Right atrium auricular region (tissue), 2 donors: ENCODE data around the gene MAGI1. TPM values are rescaled to one million over a fixed set of nuclear protein-coding genes. Genes with fewer than 3 reads are reported as not detected.

ENCODE experiments used
- DNase-seq: peaks from one replicate; pipeline ENCODE4 v3.0.0-alpha.2; 2019; ENCODE audit warnings: low spot score
- H3K27ac ChIP-seq, 2 donors: fragments of 200-600 bp; sonication (generic); 1 replicate in 1 of 2; 2 replicates in 1 of 2; pipeline ENCODE4 v1.5.1; 2016 to 2019
- H3K27me3 ChIP-seq, 2 donors: fragments of 200-600 bp; sonication (generic); one replicate each; pipeline versions ENCODE4 v1.5.1 to v1.6.0; 2017 to 2019
- H3K36me3 ChIP-seq: fragments of 200-600 bp; sonication (generic); one replicate; pipeline ENCODE4 v1.5.1; 2016
- H3K4me1 ChIP-seq, 2 donors: fragments of 200-600 bp; sonication (generic); one replicate each; pipeline versions ENCODE4 v1.5.1 to v1.6.0; 2017 to 2019
- H3K4me3 ChIP-seq, 2 donors: fragments of 200-600 bp; sonication (generic); 1 replicate in 1 of 2; 2 replicates in 1 of 2; pipeline ENCODE4 v1.5.1; 2017 to 2019; ENCODE audit warnings: mild to moderate bottlenecking in 1 of 2, moderate library complexity in 1 of 2
- H3K9me3 ChIP-seq, 2 donors: fragments of 200-600 bp; sonication (generic); one replicate each; pipeline ENCODE4 v1.5.1; 2019
- total RNA-seq, 2 donors: library from RNA; depleted of rRNA; stranded (reverse); fragments of >200 nt; gene quantifications; one replicate each; pipeline ENCODE4 v1.1.0, GENCODE V29; 2016
- TF ChIP-seq, protein P1 (sequence below), 2 donors: fragments of 200-600 bp; sonication (generic); IDR thresholded peaks; one replicate each; pipeline ENCODE4 v1.5.1; 2019; ENCODE audit warnings: antibody characterized with exemption in 2 of 2

MAGI1 gene
- total RNA-seq, 2 donors from 2014 or later = 28.5 to 34.8 TPM

DNA sequence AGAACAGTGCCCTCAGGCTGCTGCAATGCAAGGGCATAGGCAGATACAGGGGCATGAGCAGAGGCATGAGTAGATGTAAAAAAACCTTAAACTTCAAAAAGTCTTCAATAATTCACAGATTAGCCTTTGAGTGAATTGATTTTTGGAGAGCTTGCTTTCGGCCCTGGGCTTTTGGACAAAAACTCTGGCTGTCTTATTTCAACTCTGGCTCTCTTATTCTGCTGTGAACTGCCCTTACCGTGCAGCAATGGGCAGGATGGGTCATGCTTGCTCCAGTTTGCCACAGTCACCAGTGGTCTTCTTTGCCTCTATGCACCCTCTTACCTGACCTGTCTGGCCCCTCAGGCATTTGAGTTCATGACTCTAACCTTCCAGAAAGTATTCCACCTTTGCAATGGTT, 555.7 kb downstream of the MAGI1 start:
- Histone ChIP-seq H3K27ac (peak overlapping the region; percentile 71 to 79), H3K4me3 (no peak overlapping the region), H3K9me3 (no peaks in the 10 kb centered on the region), H3K36me3 (no peaks in the 10 kb centered on the region), H3K27me3 (no peaks in the 10 kb centered on the region), H3K4me1 (peaks cover 0 to 56% of the 10 kb centered on the region in 2 donors)
- TF ChIP-seq, protein P1, sequence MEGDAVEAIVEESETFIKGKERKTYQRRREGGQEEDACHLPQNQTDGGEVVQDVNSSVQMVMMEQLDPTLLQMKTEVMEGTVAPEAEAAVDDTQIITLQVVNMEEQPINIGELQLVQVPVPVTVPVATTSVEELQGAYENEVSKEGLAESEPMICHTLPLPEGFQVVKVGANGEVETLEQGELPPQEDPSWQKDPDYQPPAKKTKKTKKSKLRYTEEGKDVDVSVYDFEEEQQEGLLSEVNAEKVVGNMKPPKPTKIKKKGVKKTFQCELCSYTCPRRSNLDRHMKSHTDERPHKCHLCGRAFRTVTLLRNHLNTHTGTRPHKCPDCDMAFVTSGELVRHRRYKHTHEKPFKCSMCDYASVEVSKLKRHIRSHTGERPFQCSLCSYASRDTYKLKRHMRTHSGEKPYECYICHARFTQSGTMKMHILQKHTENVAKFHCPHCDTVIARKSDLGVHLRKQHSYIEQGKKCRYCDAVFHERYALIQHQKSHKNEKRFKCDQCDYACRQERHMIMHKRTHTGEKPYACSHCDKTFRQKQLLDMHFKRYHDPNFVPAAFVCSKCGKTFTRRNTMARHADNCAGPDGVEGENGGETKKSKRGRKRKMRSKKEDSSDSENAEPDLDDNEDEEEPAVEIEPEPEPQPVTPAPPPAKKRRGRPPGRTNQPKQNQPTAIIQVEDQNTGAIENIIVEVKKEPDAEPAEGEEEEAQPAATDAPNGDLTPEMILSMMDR (IDR thresholded peaks at IDR 0.05) = no peak
- DNase-seq = no peak

DNA sequence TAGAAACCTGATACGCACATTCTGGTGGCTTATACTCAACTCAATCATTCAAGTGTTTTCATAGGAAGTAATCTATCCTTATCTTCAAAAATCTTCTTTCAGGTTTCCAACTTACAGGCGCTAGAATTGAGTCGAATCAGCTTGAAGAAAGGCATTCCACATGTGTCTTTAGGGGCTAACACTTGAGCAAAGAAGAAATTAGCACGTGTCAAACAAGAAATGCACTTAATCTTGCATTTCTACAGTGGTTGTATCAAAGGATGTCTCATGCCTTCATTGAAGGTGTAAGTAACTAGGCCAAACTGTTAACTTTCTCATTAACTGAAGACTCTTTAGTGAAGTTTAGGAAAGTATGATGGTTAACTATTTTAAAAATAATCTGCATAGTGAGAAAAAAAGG, 557.6 kb downstream of the MAGI1 start:
- DNase-seq = no peak
- no peak overlapping the region for H3K4me3 ChIP-seq
- H3K27ac ChIP-seq = no peak overlapping the region
- TF ChIP-seq, protein P1 (IDR thresholded peaks at IDR 0.05) = no peak
- no peaks in the 10 kb centered on the region for H3K36me3 ChIP-seq
- H3K27me3 ChIP-seq = no peaks in the 10 kb centered on the region
- H3K9me3 ChIP-seq = no peaks in the 10 kb centered on the region
- peaks cover 0 to 48% of the 10 kb centered on the region in 2 donors for H3K4me1 ChIP-seq

DNA sequence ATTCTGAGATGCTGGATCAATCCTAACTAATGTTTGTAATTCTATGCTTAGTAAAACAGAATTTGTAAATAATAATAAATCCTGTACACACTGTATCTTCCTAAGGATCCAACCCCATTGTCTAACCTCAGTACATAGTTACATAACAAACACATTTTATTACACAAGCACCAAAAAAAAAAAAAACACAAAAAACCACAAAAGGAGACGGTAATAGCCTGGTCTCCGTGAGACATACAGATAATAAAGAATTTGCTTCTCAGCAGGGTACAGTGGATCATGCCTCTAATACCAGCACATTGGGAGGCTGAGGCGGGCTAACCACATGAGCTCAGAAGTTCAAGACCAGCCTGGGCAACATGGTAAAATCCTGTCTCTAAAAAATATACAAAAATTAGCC, 558.7 kb downstream of the MAGI1 start:
- H3K4me3 ChIP-seq = no peak overlapping the region
- H3K27me3 ChIP-seq = no peaks in the 10 kb centered on the region
- H3K27ac ChIP-seq = no peak overlapping the region
- TF ChIP-seq, protein P1 (IDR thresholded peaks at IDR 0.05) = no peak
- H3K36me3 ChIP-seq = no peaks in the 10 kb centered on the region
- H3K9me3 ChIP-seq = no peaks in the 10 kb centered on the region
- peaks cover 0 to 37% of the 10 kb centered on the region in 2 donors for H3K4me1 ChIP-seq
- no peak for DNase-seq

DNA sequence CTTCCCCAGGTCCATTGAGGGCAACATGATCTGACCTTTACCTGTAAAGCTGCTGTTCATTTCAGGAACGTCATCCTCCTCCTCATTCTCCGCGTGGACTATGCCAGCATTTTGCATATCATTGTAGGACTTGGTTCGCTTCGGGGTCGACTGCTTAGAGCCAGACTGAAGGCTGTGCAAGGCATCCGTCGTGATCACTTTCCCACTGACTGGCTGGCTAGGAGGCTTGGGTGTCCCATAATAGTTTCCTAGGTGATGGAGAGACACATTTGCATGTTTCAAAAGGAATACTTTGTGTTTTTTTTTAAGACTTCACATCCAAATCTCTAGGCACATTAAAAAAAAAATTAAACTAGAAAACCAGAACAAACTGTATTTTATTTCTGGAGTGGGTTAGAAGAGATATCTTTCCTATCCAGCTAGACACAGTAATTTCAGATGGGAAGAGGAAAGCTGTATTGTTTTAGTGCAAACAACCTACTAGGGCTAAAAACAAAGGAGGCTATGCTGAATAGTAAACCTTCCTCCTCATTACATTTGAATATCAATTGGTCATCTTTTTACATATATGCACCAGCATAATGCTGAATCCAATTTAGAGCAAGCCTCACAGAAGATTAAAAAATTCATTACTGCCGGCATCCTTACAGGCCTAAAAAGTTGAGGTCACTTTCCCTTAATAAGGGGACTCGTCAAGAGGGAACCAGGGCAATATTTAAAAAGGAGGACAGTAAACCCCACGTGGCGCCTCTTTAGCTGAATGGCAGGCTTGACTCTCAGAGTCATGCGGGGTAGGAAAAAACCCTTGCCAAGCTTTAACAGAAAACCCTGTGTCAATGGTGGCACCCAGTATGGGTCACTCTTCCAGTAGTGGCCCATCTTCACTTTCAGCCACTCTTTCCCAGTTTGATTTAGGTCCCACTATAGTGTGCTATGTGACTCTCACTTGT, 559.9 kb downstream of the MAGI1 start:
- H3K9me3 ChIP-seq = no peaks in the 10 kb centered on the region
- peaks cover 0 to 30% of the 10 kb centered on the region in 2 donors for H3K4me1 ChIP-seq
- no peak overlapping the region for H3K27ac ChIP-seq
- H3K27me3 ChIP-seq = no peaks in the 10 kb centered on the region
- TF ChIP-seq, protein P1 (IDR thresholded peaks at IDR 0.05) = no peak
- H3K36me3 ChIP-seq = no peaks in the 10 kb centered on the region
- no peak for DNase-seq
- H3K4me3 ChIP-seq = no peak overlapping the region

DNA sequence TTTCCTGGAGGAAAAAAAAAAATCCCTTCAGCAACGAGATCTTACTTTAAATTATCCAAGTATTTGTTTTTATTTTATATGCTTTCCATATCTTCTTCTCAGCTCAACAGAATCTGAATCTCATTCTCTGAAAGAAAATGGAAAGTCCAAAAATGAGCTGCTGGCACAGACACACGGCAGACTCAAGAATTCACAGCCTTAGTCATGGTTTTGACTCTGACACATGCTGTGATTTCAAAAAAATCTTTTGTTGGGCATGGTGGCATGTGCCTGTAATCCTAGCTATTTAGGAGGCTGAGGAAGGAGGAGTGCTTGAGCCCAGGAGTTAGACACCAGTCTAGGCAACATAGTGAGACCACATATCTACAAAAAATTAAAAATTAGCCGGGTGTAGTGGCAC, 565.0 kb downstream of the MAGI1 start:
- TF ChIP-seq, protein P1 (IDR thresholded peaks at IDR 0.05) = no peak

More for the DNA sequence above, 565.0 kb downstream of the MAGI1 start:
- Histone ChIP-seq H3K4me3 (no peak overlapping the region), H3K4me1 (peaks cover 0 to 12% of the 10 kb centered on the region in 2 donors), H3K27ac (no peak overlapping the region), H3K27me3 (no peaks in the 10 kb centered on the region), H3K36me3 (no peaks in the 10 kb centered on the region), H3K9me3 (no peaks in the 10 kb centered on the region)
- DNase-seq = no peak
